DLD1 (cell line): ENCODE results near the gene LMNB1.
"Not testable (repeated sequence)": the region's sequence is repeated elsewhere in the genome, so short reads cannot be mapped to it uniquely, and the experiment has no call there.

Experiments
- in situ Hi-C: cut with HindIII; loops from 2 replicates; pipeline ENCODE4 v1.10.0; 2017; ENCODE audit warnings: low sequenced_read_pairs

LMNB1 gene

GRCh38 chr5:126776499-126777256 is at the start of gene LMNB1:
TSS of gene LMNB1 (plus strand) at chr5:126777136. CDS start at chr5:126777509, 373 bp downstream.
- in situ Hi-C loops: no loop called here

- in situ Hi-C loops: no loop called here
These were observed 44.2 kb upstream of the LMNB1 start for GRCh38 chr5:126732716-126733115.

DNA sequence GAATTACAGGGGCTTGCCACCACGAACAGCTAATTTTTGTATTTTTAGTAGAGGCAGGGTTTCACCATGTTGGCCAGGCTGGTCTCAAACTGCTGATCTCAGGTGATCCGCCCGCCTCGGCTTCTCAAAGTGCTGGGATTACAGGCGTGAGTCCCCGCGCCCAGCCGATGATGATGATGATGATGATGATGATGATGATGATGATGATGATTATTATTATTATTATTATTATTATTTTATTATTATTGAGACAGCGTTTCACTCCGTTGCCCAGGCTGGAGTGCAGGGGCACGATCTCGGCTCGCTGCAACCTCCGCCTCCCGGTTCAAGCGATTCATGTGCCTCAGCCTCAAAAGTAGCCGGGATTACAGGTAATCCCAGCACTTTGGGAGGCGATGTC is 42.4 kb upstream of the LMNB1 start:
- in situ Hi-C loops: not testable (repeated sequence)

- in situ Hi-C loops: no loop called here
These were observed 40.8 kb upstream of the LMNB1 start for GRCh38 chr5:126736141-126736540.

DNA sequence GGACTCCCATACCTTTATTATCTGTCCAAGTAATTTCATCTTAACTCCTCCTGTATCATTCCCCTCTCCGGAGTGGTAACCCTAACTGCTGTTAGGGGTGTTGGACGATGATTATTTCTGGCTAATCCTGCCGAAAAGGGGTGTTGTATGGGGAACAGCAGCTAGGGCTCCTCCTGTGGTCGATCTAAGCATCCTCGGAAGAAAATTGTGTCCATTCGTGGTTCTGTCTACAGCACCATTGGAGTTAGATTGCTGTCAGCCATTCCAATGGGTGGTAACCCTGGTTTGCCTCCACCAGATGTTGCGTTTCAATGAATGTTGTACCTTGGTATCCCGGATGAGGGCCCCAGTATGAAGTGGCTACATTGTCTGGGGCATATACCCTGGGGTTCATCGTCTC is 35.6 kb upstream of the LMNB1 start:
- in situ Hi-C loops: no loop called here

- in situ Hi-C loops: no loop called here
These were observed 34.5 kb upstream of the LMNB1 start for GRCh38 chr5:126742425-126742824.

DNA sequence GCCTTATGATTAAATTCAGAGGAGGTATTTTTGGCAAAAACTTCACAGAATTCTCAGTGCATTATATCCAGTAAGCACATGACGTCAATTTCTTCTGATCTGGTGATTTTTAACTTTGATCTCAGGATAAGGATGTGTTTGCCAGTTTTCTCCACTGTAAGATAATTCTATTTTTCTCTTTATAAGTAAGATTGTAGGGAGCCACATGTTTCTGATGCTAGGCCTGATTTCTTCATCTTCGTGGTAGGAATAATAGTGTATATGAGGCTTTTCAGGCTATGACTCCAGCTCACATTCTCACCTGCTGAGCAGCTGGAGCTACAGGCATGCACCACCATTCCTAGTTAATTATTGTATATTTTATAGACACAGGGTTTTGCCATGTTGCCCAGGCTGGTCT is 32.1 kb upstream of the LMNB1 start:
- in situ Hi-C loops: no loop called here

DNA sequence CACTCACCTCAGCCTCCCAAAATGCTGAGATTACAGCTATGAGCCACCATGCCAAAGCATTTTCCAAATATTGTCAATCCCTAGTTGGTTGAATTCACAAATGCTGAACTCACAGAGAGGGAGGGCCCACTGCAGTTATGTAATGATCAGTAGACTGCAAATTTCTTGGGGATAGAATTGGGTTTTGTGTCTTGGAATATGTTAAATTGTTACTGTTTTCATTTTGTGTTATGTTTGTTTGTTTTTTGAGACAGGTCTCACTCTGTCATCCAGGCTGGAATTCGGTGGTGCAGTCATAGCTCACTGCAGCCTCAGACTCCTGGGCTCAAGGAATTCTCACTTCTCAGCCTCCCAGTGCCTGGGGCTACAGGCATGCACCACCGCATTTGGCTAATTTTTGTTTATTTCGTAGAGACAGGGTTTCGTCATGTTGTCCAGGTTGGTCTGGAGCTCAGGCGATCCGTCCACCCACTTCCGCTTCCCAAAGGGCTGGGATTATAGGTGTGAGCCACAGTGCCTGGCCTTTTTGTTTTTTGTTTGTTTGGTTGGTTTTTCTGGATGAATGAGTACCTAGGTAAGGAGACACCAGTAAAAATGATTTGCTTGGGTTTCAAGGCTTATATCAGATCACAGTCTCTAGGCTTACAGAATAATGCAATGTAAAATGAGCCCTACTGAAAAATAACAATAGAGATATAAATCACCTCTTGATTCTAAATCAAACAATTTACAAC is 31.5 kb upstream of the LMNB1 start:
- in situ Hi-C loops: no loop called here

GRCh38 chr5:126746290-126746689 is 30.6 kb upstream of the LMNB1 start:
- in situ Hi-C loops: no loop called here

DNA sequence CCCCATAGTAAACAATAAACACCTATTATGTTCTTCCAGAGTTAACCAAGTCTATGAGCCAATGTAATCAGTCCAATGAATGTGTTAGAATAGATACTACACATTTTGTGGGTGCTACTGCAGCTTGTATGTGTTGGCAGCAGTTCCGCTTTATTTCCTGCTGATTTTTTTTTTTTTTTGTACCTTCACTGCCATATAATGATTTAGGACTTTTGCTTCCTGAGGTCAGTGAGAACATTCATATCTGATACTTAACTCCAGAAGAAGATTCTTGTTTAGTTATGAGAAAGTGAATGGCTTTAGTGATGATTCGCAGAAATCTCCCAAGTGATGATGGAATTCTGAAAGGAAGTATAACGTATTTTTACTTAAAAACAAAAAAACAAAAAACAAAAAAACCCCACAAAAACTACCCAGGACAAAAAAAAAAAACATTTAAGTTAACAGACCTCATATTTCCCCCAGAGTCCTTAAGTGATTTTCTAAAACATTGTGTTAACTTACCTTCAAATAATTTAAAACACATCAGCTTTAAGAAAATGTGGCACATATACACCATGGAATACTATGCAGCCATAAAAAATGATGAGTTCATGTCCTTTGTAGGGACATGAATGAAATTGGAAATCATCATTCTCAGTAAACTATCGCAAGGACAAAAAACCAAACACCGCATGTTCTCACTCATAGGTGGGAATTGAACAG is 24.7 kb upstream of the LMNB1 start:
- in situ Hi-C loops: no loop called here

- in situ Hi-C loops: no loop called here
These were observed 23.7 kb upstream of the LMNB1 start for GRCh38 chr5:126753227-126753626.

DNA sequence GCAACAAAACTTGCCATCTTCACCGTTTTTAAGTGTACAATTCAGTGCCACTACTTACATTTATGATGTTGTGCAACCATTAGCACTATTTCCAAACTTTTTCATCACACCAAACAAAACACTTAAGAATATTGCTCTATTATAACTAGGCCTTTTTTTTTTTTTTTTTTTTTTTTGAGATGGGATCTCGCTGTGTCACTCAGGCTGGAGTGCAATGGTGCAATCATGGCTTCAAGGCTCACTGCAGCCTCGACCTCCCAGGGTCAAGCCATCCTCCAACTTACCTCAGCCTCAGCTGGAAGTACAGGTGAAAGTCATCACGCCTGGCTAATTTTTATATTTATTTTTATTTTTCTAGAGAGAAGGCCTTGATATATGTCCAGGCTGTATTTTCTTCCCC is 22.3 kb upstream of the LMNB1 start:
- in situ Hi-C loops: no loop called here

DNA sequence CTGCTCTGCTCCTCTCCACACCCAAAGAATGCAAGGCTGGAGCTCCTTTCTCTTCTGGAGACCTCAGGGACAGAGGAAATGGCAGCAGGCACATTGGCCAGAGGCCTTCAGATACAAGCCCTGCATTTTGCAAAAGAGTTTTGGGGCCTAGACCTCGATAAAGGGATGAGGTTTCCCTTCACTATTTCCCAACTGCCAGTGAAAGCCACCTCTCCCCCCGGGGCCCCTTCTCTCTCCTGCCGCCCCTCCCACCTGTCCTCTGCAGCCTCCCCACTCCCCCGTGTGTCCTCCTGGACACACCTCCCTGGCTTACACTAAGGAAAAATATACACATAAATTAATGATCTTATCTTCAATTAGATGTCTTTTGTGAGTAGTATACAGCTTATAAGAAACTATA is 21.3 kb upstream of the LMNB1 start:
- in situ Hi-C loops: no loop called here

GRCh38 chr5:126757713-126758357 is 19.1 kb upstream of the LMNB1 start:
- in situ Hi-C loops: no loop called here

GRCh38 chr5:126763371-126763770 is 13.6 kb upstream of the LMNB1 start:
- in situ Hi-C loops: no loop called here

DNA sequence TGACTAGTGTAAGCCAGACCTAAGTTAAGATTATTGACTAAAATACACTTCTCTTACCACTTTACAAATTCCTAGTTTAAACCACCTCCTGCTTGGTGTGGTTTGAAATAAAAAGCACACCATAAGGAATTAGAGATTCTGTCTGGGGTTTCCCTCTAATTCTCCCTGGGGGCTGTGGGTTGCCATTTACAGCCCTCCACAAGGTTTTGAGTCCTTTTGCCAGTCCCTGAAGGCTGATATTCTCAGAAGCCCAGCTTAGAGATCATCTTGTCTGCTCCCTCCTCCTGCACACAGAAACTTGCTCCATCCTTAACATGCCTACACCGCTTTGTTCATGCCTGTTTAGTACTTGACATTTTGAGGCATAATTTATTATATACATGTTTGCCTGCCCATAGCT is 7.2 kb upstream of the LMNB1 start:
- in situ Hi-C loops: no loop called here

GRCh38 chr5:126773536-126773935 is 3.4 kb upstream of the LMNB1 start:
- in situ Hi-C loops: not testable (repeated sequence)

GRCh38 chr5:126774595-126774994 is 2.3 kb upstream of the LMNB1 start:
- in situ Hi-C loops: not testable (repeated sequence)

DNA sequence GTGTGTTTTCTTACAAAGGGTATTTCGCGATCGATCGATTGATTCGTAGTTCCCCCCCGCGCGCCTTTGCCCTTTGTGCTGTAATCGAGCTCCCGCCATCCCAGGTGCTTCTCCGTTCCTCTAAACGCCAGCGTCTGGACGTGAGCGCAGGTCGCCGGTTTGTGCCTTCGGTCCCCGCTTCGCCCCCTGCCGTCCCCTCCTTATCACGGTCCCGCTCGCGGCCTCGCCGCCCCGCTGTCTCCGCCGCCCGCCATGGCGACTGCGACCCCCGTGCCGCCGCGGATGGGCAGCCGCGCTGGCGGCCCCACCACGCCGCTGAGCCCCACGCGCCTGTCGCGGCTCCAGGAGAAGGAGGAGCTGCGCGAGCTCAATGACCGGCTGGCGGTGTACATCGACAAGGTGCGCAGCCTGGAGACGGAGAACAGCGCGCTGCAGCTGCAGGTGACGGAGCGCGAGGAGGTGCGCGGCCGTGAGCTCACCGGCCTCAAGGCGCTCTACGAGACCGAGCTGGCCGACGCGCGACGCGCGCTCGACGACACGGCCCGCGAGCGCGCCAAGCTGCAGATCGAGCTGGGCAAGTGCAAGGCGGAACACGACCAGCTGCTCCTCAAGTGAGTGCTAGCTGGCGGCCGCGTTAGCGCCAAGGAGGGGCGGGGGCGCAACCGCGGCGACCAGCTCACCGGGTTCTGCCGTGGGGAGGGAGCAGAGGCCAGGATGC is 480 bp downstream of the LMNB1 start:
- in situ Hi-C loops: no loop called here

DNA sequence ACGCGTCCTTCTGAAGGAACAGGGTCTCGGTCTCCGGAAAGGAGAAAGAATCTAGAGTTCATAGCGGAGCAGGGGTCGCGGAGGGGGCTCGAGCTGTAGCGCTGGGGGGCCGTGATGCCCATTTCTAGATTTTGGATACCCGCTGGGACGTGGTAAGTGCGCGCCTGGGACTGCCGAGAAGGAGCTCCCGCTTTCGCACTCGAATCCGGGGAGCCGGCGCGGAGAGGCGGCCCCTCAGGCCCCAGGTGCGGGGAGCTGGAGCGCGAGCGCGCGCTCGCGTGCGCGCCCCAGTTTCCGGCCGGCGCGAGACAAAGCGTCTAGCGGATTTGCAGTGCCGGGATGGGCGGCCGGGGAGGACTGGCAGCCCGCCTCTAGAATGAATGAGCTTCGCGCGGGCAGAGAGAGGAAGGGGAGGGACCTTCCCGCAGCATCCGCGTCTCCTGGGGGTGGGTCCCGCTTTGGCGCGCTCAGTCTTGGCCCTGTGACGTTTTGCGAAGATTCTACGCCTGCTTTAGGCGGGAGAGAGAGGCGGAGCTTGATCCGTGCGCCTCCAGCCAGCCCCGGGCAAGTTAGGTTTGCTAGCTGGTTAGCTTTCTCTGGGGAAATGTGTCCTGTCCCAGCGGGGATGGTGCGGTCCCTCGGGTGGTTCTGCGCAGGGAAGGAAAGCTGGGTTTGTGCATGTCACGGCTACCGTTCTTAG is 1.2 kb downstream of the LMNB1 start:
- in situ Hi-C loops: no loop called here
